ENCODE data around the gene RARRES2.

Gene RARRES2

DNA sequence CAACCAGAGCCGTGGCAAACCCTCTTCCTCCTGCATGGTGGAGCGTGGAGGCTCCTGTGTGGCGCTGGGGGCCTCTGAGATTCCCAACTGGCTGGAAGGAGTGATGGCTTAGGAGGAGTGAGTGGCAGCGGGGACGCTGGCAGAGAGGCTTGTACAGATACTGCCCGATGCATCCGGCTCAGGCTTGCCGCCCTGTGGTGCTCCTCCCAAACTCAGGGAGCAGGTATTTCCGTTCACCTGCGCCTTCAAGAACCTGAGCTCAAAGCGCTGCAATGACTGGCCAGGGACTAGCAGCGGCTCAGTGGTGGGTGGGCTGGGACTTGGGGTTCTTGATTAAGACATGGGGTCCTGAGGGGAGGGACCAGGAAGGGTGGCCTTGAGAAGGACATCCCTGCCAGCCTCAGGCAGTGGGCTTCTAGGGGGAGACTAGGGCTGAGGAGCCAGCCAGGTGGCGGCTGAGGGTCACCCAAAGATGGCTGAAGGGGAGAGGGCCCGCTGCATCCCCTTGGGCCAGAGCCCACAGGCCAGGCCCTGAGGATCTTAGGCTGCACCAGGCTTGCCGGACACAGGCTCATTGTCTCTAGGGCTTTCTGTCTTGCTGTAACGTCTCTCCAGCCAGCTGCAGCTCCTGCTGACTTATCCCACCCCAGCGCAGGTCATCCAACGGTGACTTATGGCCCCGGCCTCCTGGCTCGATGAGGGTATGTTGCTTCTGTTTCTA lies 40.9 kb upstream of the RARRES2 start:
- CTCF ChIA-PET, result no interaction called here
- POLR2A ChIA-PET, result interaction anchor here (1.8 kb wide), 1 partner anchor 13 kb away, joined by 4 read pairs; the partner anchor contains the start of gene REPIN1

DNA sequence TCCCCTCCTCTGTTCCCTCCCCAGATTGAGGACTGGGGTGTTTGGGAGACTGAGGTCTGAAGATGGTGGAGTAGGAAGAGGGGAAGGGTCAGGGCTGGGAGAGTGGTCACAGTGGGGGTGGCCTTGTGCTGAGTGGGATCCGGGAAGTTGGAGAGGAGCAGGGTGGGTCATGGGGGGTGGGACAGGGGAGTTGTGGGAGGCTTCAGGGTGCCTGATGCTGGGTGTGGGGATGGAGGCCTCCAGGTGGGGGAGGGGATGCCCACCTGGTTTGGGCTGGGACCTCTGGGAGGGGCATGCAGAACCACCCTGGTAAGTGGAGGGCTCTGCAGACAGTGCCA lies 40.3 kb upstream of the RARRES2 start:
- ChIA-PET POLR2A (interaction anchor here (1.8 kb wide), 1 partner anchor 13 kb away, joined by 4 read pairs; the partner anchor contains the start of gene REPIN1), CTCF (no interaction called here)
- no peak for TF ChIP-seq ARNT (IDR thresholded peaks at IDR 0.05)
- TF ChIP-seq NFRKB (IDR thresholded peaks at IDR 0.05), result no peak
- no peak for TF ChIP-seq SP1 (IDR thresholded peaks at IDR 0.05)
- TF ChIP-seq FOXA1 (IDR thresholded peaks at IDR 0.05), result no peak
- TF ChIP-seq ZNF384 (IDR thresholded peaks at IDR 0.05), result no peak
- TF ChIP-seq L3MBTL2 (conservative IDR thresholded peaks at IDR 0.05), result no peak
- no peak for TF ChIP-seq SUZ12 (IDR thresholded peaks at IDR 0.05)
- TF ChIP-seq TARDBP (IDR thresholded peaks at IDR 0.05), result no peak
- no peak for TF ChIP-seq LEF1 (IDR thresholded peaks at IDR 0.05; ENCODE audit: borderline replicate concordance)
- no peak for TF ChIP-seq BHLHE40 (IDR thresholded peaks at IDR 0.05; ENCODE audit: borderline replicate concordance)
- no peak for TF ChIP-seq FOXK2 (IDR thresholded peaks at IDR 0.05)
- no peak for TF ChIP-seq FOXM1 (IDR thresholded peaks at IDR 0.05; ENCODE audit: borderline replicate concordance)
- DNase-seq (ENCODE audit: extremely low spot score), result no peak

More for the DNA sequence above, 40.9 kb upstream of the RARRES2 start:
- no peak for DNase-seq (ENCODE audit: extremely low spot score)
- TF ChIP-seq SP1 (IDR thresholded peaks at IDR 0.05) (no peak), FOXA1 (IDR thresholded peaks at IDR 0.05) (no peak), NFRKB (IDR thresholded peaks at IDR 0.05) (no peak), SUZ12 (IDR thresholded peaks at IDR 0.05) (no peak), TARDBP (IDR thresholded peaks at IDR 0.05) (no peak), FOXK2 (IDR thresholded peaks at IDR 0.05) (no peak), CTBP1 (IDR thresholded peaks at IDR 0.05; ENCODE audit: borderline replicate concordance) (no peak), L3MBTL2 (conservative IDR thresholded peaks at IDR 0.05) (no peak), ARNT (IDR thresholded peaks at IDR 0.05) (no peak), ELF4 (IDR thresholded peaks at IDR 0.05) (no peak), ZNF384 (IDR thresholded peaks at IDR 0.05) (no peak), HDGF (IDR thresholded peaks at IDR 0.05; ENCODE audit: borderline replicate concordance) (no peak), BHLHE40 (IDR thresholded peaks at IDR 0.05; ENCODE audit: borderline replicate concordance) (no peak), LEF1 (IDR thresholded peaks at IDR 0.05; ENCODE audit: borderline replicate concordance) (no peak), FOXM1 (IDR thresholded peaks at IDR 0.05; ENCODE audit: borderline replicate concordance) (no peak)

DNA sequence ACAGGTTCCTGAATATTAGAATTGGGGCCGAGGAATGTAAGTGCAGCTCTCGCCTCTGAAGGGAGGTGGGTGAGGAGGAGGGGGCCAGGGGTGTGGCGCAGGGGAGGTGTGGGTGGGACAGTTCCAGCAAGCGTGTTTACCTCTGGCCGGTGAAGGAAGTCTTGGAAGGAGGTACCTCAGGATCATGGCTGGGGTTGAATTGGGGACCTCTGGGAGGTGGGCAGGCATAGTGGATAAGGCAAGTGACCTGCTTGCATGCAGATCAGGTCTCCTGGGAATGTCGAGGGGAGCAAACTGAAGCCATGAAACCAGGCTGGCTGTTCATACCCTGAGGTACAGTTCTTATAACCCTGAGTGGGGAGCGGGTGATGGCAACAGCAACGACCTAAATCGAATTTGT lies 39.7 kb upstream of the RARRES2 start:
- no peak for TF ChIP-seq BHLHE40 (IDR thresholded peaks at IDR 0.05; ENCODE audit: borderline replicate concordance)
- DNase-seq (ENCODE audit: extremely low spot score), result no peak
- ChIA-PET POLR2A (interaction anchor here (1.8 kb wide), 1 partner anchor 12 kb away, joined by 4 read pairs; the partner anchor contains the start of gene REPIN1), CTCF (no interaction called here)

DNA sequence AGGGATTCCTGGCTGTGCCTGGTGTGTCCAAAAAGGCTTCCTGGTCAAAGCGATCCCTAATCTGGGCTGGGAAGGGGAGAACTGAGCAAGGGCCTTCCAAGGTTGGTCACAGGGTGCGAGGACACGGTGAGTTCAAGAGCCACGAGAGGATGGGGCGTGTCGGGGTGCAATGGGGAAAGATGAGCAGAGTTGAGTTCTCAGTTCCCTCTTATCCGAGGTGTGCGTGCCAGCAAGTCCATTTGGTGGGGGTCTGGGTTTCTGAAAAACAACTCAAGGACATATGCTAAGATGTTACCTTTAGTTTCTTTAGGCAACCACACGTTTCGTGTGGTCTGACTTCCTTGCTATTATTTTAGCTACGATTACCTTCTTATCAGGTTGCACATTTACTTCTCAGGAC lies 39.0 kb upstream of the RARRES2 start:
- POLR2A ChIA-PET, result interaction anchor here (0.6 to 1.0 kb wide), 4 partner anchors 9 to 25 kb away, joined by 3 to 5 read pairs (median 4); partner anchors contain the start of gene REPIN1
- CTCF ChIA-PET, result no interaction called here
- TF ChIP-seq CTBP1 (IDR thresholded peaks at IDR 0.05; ENCODE audit: borderline replicate concordance), result no peak
- no peak for TF ChIP-seq NFRKB (IDR thresholded peaks at IDR 0.05)
- TF ChIP-seq SP1 (IDR thresholded peaks at IDR 0.05), result no peak
- TF ChIP-seq ARNT (IDR thresholded peaks at IDR 0.05), result no peak
- TF ChIP-seq ZNF384 (IDR thresholded peaks at IDR 0.05), result no peak
- TF ChIP-seq LEF1 (IDR thresholded peaks at IDR 0.05; ENCODE audit: borderline replicate concordance), result no peak
- TF ChIP-seq HDGF (IDR thresholded peaks at IDR 0.05; ENCODE audit: borderline replicate concordance), result no peak
- DNase-seq (ENCODE audit: extremely low spot score), result no peak

DNA sequence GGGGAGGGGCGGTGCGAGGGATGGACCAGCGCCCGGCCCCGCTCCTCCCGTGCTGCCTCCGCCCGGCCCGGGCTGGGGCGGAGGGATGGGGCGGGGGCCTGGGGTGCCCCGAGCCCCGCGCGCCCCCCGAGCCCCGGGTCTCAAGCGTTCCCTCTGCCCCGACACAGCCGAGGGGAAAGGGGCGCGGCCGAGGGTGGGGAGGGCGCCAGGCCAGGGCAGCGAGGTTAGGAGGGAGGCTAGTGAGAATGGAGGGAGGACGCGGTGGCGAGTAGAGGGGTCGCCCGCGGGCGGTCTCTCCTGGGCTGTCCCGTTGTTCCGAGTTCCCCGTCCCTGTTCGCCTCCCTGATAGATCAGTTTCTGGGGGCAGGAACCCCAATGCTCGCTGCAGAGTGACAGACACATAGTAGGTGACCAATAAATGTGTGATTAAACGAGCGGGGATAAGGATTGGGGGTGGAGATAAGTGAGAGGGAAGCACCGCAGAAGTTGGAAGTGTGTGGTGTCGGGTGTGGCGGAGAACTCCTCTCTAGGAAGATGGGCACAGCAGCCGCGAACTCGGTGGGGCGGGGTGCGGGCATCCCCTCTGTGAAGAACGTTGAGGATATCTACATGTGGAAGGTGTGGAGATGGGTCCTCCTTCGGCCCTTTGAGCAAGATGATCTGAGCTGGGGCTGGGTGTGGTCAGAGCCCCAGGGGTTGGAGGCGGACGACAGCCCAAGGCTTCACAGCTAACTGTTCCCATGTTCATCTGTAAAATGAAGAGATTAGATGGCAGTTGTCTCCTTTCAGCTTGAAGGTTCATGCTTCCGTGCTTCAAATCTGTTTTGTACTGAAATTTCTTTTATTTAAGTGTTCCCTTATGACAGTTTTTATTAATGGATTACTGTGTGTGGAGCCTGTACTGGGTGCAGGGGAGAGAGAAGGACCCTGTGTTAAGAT lies 38.3 kb upstream of the RARRES2 start:
- peak; percentile 57 for DNase-seq (ENCODE audit: extremely low spot score)
- TF ChIP-seq CTBP1 (IDR thresholded peaks at IDR 0.05; ENCODE audit: borderline replicate concordance) (no peak), ELF4 (IDR thresholded peaks at IDR 0.05) (no peak), HDGF (IDR thresholded peaks at IDR 0.05; ENCODE audit: borderline replicate concordance) (0 out of 2 replicates have a peak, but pooled peaks have one; percentile 42)
- CTCF ChIA-PET, result no interaction called here
- POLR2A ChIA-PET, result interaction anchor here (0.6 to 1.0 kb wide), 4 partner anchors 10 to 26 kb away, joined by 3 to 5 read pairs (median 4); partner anchors contain the start of gene REPIN1

DNA sequence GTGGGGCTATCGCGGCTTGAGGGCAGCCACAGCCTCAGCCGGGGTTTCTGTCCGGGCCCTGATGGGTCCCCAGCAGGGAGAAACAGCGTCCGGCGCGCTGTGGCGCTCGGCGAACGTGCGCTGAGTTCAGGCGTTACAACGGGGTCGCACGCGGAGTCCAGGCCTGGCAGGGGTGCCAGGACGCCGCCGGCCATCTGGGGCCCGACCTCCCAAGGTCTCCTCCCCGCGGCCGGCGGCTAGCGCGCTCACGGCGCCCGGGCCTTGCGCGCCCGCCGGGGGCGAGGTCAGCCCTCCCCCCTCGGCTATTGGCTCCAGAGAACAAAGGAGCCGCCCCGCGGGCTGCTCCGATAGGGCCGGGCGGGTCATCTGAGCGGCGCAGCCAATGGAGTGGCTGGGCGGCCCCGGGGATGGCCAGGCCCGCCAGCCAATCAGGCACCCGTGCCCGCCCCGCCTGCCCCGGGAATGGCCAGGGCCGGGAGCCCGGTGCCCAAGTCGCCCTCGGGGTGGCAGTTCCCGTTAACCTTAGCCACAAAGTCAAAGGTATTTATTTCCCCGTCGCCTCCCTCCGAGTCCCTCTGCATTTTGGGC lies 37.5 kb upstream of the RARRES2 start, which contains the start of gene ZNF775:
TSS of gene ZNF775 (plus strand) at position 478 of the 588 bp plus-strand sequence. CDS start 9,141 bp downstream, outside the sequence.
- peak; percentile 100 for DNase-seq (ENCODE audit: extremely low spot score)
- ChIA-PET CTCF (interaction anchor here (1.2 kb wide), 1 partner anchor 13 kb away, joined by 3 read pairs; no protein-coding TSS in a partner anchor), POLR2A (interaction anchor here (1.3 to 2.4 kb wide), 6 partner anchors 10 to 43 kb away, joined by 5 to 50 read pairs (median 9); partner anchors contain the start of gene REPIN1)
- TF ChIP-seq FOXM1 (IDR thresholded peaks at IDR 0.05; ENCODE audit: borderline replicate concordance), result no peak
- TF ChIP-seq CTBP1 (IDR thresholded peaks at IDR 0.05; ENCODE audit: borderline replicate concordance), result no peak
- no peak for TF ChIP-seq FOXK2 (IDR thresholded peaks at IDR 0.05)
- TF ChIP-seq, protein P1, sequence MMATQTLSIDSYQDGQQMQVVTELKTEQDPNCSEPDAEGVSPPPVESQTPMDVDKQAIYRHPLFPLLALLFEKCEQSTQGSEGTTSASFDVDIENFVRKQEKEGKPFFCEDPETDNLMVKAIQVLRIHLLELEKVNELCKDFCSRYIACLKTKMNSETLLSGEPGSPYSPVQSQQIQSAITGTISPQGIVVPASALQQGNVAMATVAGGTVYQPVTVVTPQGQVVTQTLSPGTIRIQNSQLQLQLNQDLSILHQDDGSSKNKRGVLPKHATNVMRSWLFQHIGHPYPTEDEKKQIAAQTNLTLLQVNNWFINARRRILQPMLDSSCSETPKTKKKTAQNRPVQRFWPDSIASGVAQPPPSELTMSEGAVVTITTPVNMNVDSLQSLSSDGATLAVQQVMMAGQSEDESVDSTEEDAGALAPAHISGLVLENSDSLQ (IDR thresholded peaks at IDR 0.05), result peak; percentile 98
- TF ChIP-seq LEF1 (IDR thresholded peaks at IDR 0.05; ENCODE audit: borderline replicate concordance), result peak; percentile 60; the same call in 1 of the 2 replicates

Measured in HEK293T (cell line).